GM21529 (cell line): Measurements from ENCODE around the gene STT3B.

Experiments
- ATAC-seq: cut with Tn5 transposase; IDR thresholded peaks from one replicate; pipeline ENCODE4 v1.9.1; 2021; ENCODE audit not compliant: unreplicated experiment

STT3B gene

DNA sequence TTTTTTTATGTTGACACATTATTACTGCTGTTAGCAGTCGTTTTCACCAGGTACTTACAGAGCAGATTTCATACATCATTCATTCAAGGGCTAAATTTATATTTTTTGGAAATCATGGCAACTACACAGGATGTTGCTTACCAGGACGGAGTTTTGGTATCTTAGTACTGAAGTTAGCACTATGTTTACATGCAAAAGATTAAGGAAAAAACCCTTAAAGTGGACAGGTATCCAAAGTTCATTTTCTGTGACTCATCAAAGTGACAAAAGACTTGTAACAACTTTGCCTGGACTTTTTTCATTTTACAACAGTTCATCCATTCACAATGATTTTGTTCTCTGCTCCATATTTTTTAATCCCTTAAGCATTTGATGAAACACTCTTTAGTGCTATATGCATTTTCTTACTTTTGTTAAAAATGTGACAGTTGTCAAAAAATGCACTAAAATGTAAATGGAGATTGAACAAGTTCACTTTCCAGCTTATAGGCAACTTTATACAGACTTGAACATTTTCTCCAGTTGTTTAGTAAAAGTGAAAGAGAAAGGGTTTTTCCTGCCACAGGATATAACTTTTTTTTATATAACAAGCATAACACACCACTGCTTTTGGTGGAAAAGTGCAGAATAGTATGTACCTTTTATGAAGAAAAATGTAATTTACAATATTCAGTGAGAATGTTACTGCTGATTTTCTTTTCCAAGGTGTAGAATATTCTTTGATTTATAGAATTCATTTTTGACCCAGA lies 104.1 kb downstream of the STT3B start:
- no peak for ATAC-seq

DNA sequence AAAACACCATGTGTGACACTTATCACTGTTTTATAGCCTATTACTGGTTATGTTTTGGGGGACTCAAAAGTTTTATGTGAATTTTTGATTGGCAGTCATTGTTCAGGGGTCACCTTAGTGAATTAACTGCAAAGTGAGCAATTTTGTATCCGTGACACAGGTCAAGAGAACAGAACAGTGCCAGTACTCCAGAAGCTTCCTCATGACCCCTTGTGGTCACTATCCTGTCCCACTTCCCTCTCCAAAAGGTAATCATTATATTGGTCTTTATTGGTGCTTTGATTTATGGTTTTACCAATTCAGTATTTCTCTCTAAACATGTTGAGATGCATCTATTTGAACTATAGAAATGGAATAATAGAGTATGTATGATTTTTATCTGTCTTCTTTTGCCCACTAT lies 107.1 kb downstream of the STT3B start:
- ATAC-seq, result no peak

DNA sequence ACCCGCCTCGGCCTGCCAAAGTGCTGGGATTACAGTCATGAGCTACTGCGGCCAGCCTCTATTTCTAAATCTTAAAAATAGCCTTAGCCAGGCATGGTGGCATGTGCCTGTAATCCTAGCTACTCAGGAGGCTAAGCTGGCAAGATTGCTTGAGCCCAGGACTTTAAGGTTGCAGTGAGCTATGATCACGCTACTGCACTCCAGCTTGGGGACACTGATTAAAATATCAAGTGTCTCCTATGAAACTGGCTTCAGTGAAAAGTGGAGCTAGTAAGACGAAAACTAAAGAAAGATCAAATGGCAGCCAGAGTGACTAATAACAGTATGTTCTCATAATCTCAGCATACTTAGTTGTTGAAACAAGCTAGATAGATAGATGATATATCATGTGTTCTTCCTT lies 112.5 kb downstream of the STT3B start:
- no peak for ATAC-seq

DNA sequence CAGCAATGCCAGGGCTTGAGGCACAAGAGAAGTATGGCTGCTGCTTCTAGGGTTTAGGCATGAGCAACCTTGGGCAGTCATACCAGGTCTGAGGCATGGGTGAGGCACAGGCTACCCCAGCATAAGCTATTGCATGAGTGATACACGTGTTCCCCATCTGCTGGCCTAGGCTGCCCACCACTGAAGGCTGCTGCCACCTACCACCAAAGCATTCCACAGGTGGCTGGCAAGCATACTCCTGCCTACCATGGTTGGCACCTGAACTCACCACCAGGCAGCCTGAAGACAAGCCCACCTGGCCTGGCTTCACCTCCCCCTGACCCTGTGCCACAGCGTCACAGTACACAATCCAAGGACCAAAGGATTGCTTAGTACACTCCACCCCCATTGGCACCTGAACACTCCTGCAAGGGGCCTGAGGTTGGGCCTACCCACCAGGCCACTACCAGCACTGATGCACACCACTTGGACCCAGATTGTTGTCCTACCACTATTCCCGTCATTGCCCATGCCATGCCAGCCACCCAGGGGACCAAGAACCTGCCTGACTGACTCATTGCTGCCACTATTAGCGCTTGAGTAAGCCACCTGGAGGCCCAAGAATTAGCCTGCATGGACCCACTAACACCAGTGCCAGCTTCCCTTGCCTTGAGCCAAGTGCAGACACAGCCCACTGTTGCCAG lies 115.7 kb downstream of the STT3B start:
- no peak for ATAC-seq

GRCh38 chr3:31652296-31652695 lies 119.6 kb downstream of the STT3B start:
- no peak for ATAC-seq

DNA sequence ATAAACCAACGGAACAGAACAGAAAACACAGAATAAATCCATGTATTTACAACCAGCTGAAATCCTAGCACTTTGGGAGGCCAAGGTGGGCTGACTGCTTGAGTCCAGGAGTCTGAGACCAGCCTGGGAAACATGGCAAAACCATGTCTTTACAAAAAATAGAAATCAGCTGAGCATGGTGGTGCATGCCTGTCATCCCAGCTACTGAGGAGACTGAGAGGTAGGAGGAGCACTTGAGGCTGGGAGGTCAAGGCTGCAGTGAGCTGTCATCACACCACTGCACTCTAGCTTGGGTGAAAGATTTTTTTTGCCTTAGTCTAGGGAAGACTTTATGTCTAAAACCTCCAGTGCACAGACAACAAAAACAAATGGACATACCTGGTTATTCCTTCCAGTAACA lies 120.7 kb downstream of the STT3B start:
- ATAC-seq, result no peak

DNA sequence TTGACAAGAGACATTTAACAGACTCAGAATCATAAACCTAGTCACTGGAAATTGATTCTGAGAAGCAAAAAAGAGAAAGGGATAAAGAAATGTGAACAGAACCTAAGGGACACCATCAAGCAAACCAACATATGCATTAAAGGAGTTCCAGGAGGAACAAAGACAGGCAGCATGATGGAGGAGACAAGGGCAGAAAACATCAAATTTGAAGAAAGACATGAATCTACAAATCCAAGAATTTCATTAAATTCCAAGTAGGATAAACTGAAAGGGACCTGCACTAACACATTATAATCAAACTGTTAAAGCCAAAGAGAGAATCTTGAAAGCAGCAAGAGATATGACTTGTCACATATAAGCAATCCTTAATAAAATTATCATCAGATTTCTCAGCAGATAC lies 122.3 kb downstream of the STT3B start:
- no peak for ATAC-seq

- ATAC-seq, result no peak
Observed at GRCh38 chr3:31659246-31659645, 126.5 kb downstream of the STT3B start.

GRCh38 chr3:31661286-31661685 lies 128.6 kb downstream of the STT3B start:
- ATAC-seq, result no peak

DNA sequence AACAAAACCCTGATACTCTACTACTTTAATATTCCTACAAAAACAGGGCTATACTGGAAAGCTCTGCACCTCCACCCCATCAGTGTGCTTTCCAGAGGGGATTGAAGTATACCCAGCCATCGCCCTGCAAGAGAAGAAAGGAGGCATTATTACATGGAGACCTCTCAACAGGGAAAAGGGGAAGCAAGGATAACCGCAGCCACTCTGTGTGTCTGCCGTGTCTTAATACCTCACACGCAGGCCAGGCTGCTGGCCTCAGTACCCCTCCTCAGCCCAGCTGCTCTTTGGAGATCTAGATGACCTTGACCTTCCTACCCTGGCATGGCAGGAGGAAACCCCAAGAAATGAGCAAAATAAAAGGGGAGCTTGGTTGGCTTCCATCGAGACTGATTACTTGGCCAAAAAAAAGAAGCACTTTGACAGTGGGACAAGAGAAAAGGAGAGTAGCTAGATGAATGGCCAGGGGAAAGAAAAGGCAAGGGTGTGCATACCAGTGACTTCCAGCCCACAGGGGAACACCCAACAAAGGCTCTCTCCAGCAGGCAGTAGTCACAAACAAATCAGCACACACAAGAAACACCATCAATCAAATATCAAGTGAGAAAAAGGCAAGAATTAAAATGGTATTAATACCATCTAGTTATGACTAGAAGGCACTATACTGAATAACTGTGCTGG lies 129.4 kb downstream of the STT3B start:
- ATAC-seq, result no peak

DNA sequence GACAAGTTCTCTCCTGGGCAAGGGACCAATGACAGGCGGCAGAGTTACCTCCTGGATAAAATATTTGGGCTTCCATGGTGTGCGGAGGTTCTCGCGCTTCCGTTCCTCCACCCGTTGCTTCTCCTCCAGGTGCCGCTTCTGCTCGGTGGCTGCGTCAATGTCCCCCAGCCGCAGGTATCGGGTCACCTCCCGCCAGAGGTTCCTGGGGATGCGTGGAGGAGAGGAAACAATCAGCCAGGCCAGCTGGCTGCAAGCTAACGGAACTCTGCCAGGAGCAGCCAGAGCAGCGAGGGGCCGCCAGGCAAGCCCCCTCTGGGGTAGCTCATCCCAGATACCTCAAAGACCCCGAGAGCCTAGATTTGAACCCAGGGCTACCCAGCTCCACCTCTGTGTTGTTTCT lies 131.3 kb downstream of the STT3B start:
- ATAC-seq, result no peak

DNA sequence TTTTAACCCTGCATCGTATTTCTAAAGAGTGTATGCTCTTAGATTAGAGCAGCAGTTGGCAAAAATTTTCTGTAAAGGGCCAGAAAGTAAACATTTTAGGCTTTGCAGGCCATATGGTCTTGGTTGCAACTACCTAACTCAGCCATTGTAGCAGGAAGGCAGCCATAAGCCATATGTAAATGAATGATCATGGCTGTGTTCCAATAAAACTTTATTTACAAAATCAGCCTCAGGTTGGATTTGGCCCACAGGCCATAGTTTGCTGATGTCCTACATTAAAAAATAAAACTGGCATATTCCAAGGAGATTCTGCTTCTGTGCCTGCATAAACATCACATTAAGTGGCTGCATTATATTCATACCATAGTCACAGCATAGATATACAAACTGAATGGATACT lies 134.9 kb downstream of the STT3B start:
- ATAC-seq, result no peak

DNA sequence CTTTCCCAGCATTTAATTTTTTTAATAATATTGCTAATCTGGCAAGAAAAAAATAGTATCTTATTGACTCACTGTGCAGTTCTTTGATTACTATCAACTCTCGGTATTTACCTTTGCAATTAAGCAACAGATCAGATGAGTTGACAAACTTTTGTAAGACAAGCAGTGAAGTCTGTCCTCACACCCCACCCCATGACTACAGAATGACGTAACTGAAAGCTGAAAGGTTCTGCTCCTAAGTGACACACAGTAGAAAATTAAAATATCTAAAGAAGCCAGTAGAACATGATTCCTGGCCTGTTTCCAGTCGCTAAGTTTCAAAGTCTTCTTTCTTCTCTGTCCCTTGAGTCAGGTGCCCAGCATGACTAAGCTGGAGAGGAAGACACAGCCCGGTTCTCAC lies 135.5 kb downstream of the STT3B start:
- ATAC-seq, result no peak

- no peak for ATAC-seq
Observed at GRCh38 chr3:31670136-31670535, 137.4 kb downstream of the STT3B start.

DNA sequence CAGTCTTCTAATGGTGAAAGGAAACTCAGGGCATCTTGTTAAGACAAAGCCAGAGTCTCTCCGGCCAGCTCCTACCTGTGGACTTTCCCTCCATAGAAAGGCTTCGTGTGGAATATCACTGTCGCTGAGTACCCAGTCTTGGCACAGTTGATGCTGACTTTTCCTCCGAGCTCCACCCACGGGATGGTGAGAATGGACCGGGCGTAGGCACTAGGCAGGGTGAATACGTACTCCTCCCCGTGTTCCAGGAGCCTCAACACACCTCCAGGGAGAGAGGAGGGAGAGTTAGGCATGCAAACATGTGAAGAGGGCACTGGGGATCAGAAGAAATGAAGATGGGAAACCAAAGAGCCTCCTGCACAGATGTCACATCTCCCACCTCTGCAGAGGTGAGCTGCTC lies 138.0 kb downstream of the STT3B start:
- ATAC-seq, result no peak

- no peak for ATAC-seq
Observed at GRCh38 chr3:31671451-31671850, 138.7 kb downstream of the STT3B start.

DNA sequence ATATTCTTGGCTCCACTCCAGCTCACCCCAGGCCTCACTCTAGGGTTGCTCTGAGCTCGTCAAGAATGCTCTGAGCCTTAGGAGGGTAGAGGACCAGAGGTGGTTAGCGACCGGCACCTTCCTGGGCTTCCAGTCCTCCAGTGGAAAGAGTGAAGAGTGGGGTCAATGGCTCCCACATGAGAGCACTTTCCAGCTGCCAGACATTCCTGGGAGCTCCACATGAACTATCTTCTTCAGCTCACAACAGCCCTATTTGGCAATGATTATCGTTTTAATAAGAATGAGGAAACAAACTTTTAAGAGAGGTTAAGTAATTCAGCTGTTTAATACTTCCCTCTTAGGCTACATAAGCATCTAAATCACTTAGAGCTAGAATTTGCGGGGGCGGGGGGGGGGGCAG lies 139.3 kb downstream of the STT3B start:
- ATAC-seq, result no peak

DNA sequence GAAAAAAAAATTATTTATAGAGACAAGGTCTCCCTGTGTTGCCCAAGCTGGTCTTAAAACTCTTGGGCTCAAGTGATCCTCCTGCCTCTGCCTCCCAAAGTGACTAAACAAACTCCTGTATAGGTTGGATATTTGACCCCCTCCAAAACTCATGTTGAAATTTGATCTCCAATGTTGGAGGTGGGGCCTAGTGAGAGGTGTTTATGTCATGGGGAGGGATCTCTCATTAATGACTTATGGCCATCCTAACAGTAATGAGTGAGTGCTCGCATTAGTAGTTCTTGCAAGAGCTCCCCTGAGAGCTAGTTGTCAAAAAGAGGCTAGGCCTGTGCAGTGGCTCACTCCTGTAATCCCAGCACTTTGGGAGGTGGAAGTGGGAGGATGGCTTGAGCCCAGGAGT lies 141.2 kb downstream of the STT3B start:
- no peak for ATAC-seq

DNA sequence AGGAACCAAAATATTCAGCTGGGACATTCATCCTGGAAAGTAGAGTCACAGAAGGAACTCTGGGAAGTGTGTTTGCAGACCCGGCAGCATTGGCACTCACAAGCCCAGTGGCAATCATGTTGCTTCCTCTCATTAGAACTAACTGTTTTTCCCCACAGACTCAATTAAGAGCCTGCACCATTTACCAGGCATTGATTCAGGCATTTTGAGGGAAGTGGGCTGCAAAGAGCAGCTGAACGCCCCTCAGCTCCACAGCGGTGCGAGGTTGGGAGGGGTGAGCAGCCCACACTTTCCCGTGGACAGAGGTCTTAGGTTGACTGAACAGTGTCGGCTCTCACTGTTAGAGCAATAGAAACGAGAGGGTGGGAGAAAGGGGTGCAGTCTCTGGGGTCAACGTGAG lies 143.8 kb downstream of the STT3B start:
- ATAC-seq, result no peak

DNA sequence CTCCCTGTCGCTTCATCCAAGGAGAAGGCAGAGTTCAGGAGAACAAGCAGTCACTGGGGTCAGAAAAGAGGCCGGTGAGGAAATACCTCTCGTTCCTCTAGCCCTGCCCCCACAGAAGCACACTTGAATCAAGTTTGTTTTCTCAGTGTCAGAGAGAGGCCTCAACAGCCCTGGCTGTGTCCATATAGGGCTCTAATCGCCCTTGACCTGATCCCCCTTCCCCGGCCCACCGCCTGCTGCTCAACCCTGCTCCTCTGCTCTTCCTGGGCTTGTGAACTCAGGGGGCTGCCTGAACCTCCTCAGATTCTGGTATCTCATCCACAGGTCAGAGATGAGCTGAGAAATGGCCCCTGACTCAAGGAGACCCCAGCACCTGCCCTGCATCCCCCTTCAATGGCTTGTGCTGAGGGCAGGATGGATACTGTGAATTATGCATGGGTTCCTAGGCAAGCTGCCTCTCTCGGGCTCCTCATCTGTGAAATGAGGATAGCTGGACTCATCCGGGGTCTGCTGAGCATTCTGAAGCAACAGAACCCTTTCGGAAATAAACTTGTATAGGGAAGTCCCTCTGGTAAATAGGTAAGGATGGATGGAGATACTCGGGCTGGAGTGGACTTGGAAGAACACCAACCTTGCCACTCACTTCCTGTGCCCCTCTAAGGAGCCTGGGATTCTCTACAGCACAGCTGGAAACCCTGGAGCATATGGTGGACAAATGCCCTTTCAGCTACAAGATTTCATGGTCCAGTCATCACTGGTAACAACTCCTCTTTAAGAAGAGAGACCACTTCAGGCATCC lies 147.5 kb downstream of the STT3B start:
- ATAC-seq, result no peak
